Thyroid gland (tissue), 4 donors: Measurements from ENCODE around the gene VEPH1.

Source experiments
- CTCF ChIP-seq, 6 experiments: fragments of 200-600 bp in 3 of 6; fragments of 450-650 bp in 3 of 6; sonication (generic) in 3 of 6; IDR thresholded peaks; one replicate each; pipeline ENCODE4 v1.5.1; 2016 to 2019; ENCODE audit warnings: antibody characterized with exemption in 6 of 6, mild to moderate bottlenecking in 2 of 6, inconsistent platforms in 1 of 6, moderate library complexity in 1 of 6
- POLR2A ChIP-seq, 2 donors: fragments of 450-650 bp; IDR thresholded peaks; one replicate each; pipeline ENCODE4 v1.6.1; 2017; ENCODE audit warnings: antibody characterized with exemption in 2 of 2, mild to moderate bottlenecking in 2 of 2, moderate library complexity in 1 of 2

GRCh38 chr3:157376603-157377300 lies 126.5 kb downstream of the VEPH1 start:
- TF ChIP-seq POLR2A (IDR thresholded peaks at IDR 0.05) (no peak), CTCF (IDR thresholded peaks at IDR 0.05) (no peak)
